Activated CD4-positive, CD25-positive, alpha-beta regulatory T cell (primary cell): ENCODE results near the gene TMEM132E.

ENCODE experiments used
- DNase-seq, 4 experiments: peaks; one replicate each; lab custom pipeline; 2025; lab: John Stamatoyannopoulos, UW

The TMEM132E gene

GRCh38 chr17:34665150-34665806 is 85.9 kb downstream of the TMEM132E start:
- no peak for DNase-seq

GRCh38 chr17:34665819-34666763 is 86.7 kb downstream of the TMEM132E start:
- DNase-seq: no peak

DNA sequence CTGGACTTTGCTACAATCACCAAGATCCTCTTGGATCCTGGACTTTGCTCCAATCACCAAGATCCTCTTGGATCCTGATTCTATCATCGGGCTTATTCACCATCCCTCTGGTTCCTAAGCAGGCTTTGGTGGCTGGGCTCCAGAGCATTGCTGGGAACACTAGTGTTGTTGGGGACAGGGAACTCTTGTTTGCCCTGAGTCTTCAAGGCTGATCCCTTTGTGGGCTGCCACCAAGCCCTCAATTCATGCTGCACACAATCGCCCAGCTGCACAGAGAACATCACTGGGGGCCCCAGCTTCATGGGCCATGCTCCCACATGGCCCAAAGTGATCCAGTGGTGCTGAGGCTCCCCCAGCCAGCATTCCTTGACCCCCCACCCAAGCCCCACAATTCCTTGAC is 88.3 kb downstream of the TMEM132E start:
- DNase-seq: no peak

DNA sequence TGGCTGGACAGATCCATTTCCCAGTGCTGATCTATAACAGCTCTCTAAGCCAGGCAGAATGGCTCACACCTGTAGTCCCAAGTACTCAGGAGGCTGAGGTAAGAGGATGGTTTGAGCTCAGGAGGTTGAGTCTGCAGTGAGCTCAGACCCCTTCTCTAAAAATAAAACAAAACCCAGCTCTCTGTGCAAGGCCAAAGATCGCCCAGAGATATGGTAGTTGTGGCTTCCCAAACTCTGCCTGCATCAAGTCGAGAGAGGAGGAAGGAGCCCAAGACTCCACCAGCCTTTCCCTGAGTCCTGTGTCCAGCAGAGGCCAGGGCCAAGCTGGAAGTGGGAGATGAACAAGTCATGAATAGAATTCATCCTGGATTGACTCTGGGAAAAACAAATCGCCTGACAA is 88.8 kb downstream of the TMEM132E start:
- DNase-seq: no peak

DNA sequence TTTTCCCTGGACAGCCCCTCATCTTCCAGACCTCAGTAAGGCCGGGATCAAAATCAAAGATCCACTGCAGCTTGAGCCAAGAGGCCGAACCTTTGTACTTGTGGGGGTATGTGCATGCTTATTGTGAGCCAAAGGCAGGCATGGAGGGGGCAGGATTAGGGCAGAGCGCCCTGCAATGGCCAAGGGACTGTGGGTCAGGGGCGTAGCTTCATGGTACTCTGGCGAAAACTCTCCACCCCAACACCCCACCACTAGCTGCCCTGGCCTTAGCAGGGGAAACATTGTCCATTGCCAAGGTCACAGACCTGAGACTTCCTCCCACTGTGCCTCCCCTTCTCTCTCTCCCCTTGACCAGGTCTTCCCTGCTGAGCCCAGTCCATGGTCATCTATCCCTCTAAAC is 90.1 kb downstream of the TMEM132E start:
- DNase-seq: no peak

DNA sequence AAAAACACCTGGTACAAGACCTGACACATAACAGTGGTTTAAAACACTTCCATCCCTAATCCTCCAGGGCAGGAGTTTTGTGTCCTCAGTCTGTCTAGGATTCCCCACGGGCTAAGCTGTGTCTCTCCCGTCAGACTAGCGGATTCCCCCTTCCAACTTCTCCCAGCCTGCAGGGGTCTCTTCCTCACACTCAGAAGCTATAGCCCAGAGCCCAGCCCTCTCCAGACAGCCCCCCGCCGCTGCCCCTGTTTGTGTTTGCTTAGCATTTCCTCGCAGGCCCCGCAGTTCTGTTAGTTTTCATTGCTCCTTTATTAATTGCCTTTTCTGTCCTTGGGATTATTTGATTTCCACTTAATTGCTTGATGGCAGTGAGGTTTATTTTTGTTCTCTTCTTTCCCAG is 91.2 kb downstream of the TMEM132E start:
- DNase-seq: no peak

GRCh38 chr17:34671191-34671590 is 91.8 kb downstream of the TMEM132E start:
- DNase-seq: no peak

DNA sequence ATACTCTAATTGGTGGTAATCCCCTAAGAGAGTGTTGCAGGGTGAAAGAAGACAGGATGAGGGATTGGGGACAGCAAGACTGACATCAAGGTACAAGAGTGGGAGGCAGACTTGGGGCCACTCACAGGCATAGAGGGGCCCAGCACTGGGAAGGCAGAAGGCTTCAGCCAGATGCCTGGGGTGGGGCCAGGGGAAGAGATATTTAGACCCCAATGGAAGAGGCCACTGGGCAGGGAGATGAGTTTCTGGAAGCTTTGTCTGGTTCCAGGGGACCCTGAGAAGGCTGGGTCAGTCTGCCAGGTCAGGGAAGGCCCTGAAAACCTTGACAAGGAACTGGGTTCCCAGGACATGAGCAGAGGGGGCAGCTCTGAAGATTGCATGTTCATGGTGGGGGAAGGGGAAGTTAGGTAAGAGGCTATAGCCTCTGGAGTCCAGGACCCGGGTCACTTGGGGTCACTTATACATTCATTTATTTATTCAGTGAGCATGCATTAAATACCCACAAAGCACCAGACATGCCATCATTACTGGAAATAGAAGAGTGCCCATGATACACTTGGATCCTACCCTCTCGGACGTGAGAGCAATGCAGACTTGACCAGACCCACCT is 92.9 kb downstream of the TMEM132E start:
- DNase-seq: no peak

DNA sequence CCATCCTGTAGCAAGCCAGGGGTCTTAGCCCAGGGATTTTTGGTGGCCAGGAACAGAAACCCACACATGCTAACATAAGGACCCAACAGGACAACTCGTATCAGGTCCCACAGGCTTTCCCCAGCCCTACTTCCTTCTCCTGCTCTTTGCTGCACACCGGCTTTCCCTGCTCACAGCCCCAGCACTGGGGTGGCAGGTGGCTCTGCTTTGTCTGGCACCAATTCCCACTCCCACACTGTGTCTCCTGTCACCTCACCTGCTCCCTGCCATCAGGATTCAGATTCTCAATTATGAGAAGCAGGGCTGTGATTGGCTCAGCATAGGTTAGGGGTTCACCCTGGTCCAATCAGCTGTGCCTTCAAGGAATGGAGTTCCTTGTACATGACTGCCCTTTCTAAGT is 94.1 kb downstream of the TMEM132E start:
- no peak for DNase-seq

GRCh38 chr17:34673995-34674890 is 94.9 kb downstream of the TMEM132E start:
- DNase-seq: no peak

DNA sequence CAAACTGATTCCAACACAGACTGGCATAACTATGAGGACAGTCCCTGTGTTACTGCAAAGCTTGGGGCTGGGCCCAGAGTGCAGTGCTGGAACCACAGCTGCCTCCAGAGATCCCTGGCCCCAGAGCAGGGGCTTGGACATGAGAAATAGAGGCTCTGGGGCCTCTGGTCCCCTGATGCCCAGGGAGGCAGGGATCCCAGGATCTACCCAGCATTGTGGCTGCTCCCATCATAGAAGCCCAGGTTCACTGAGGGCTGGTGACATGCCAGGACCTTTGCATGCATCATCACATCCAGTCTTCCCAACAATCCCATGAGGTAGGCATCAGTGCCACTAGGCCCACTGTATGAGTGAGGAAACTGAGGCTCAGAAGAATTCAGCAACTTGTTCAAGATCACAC is 95.8 kb downstream of the TMEM132E start:
- no peak for DNase-seq

GRCh38 chr17:34675605-34676004 is 96.2 kb downstream of the TMEM132E start:
- no peak for DNase-seq

- DNase-seq: no peak
Measured at GRCh38 chr17:34680151-34680550, 100.8 kb downstream of the TMEM132E start.

- DNase-seq: no peak
Measured at GRCh38 chr17:34682305-34682704, 102.9 kb downstream of the TMEM132E start.

GRCh38 chr17:34683390-34683789 is 104.0 kb downstream of the TMEM132E start:
- no peak for DNase-seq
